ENCODE data around the gene CNOT8.

Gene CNOT8

DNA sequence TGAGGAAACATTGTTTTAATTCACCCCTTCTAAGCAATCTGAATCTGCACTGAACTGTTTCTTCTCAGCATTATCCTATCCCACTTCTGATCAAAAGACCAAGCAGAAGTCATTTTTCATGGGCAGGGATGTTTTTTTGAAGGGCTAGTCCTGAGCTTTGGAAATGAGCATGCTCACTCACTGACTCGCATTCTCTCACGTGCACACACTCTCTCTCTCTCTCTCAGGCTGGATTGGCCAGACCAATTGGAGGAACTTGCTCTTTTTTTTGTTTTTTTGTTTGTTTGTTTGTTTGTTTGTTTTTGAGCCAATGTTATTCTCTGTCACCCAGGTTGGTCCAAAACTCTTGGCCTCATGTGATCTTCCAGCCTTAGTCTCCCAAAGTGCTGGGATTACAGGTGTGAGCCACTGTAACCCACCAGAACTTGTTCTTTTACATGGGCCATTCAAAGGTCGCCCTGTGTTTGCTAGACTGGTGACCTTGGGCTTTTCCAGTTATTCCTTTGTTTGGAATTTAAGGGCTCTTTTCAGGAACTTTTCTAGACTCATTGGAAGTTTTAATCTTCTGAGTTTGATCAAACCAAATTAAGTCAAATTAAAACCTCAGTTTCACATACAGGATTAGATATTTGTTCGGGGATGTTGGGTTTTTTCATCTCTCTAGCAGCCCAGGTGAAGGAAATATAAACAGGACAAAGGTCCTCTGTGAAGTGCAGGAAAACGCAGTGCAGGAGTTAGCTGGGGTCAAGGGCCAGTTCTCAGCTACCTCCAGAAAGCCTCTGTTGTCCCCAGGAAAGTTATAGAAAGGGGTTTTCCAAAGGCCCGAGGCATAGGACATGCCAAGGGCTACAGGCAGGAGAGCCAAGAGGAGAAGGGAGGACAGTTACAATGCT is 21.2 kb upstream of the CNOT8 start:
- Histone ChIP-seq H3K79me2 (peaks cover 38% of the 10 kb centered on the region), H3K27ac (peak overlapping the region; percentile 18), H3K4me2 (ENCODE audit: low read length) (peak overlapping the region; percentile 9), H3K36me3 (ENCODE audit: control insufficient read depth, insufficient read depth, low read length) (no peaks in the 10 kb centered on the region), H2AFZ (no peak overlapping the region), H3K4me3 (ENCODE audit: low read depth, low read length) (no peak overlapping the region), H3K9me3 (ENCODE audit: control insufficient read depth, low read length) (no peaks in the 10 kb centered on the region), H3K27me3 (ENCODE audit: control insufficient read depth, insufficient read depth, low read length) (no peaks in the 10 kb centered on the region), H3K4me1 (peaks cover 38% of the 10 kb centered on the region), H3K9ac (no peak overlapping the region)
- TF ChIP-seq, protein P1, sequence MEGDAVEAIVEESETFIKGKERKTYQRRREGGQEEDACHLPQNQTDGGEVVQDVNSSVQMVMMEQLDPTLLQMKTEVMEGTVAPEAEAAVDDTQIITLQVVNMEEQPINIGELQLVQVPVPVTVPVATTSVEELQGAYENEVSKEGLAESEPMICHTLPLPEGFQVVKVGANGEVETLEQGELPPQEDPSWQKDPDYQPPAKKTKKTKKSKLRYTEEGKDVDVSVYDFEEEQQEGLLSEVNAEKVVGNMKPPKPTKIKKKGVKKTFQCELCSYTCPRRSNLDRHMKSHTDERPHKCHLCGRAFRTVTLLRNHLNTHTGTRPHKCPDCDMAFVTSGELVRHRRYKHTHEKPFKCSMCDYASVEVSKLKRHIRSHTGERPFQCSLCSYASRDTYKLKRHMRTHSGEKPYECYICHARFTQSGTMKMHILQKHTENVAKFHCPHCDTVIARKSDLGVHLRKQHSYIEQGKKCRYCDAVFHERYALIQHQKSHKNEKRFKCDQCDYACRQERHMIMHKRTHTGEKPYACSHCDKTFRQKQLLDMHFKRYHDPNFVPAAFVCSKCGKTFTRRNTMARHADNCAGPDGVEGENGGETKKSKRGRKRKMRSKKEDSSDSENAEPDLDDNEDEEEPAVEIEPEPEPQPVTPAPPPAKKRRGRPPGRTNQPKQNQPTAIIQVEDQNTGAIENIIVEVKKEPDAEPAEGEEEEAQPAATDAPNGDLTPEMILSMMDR (IDR thresholded peaks at IDR 0.05) = no peak

DNA sequence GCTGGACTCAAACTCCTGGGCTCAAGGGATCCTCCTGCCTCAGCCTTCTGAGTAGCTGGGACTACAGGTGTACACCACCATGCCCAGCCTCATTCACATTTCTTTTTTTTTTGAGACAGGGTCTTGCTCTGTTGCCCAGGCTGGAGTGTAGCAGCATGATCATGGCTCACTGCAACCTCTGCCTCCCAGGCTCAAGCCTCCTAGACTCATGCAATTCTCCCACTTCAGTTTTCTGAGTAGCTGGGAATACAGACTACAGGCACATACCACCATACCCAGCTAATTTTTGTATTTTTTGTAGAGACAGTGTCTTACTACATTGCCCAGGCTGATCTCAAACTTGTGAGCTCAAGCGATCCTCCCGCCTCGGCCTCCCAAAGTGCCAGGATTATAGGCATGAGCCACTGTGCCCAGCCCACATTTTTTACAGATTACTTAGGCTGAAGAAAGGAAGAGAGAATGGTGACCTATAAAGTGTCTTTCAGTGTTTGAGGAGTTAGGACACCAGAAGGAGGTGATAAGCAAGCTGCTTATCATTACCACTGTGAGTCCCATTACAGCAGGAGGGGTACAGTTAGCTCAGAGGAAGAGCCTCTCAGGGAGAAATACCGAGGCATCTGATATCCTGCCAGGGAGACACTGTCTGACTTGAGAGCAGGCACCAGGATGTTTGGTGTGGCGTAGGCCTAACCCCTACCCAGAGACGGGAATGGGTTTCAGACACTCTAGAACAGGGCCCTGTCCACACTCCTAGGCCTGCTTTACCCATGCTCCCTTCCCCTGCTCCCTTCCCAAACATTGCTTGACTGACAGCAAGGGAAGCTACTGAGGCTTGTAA is 17.8 kb upstream of the CNOT8 start:
- H2AFZ ChIP-seq = no peak overlapping the region
- TF ChIP-seq, protein P1 (IDR thresholded peaks at IDR 0.05) = no peak
- peak overlapping the region; percentile 87 for H3K27ac ChIP-seq

DNA sequence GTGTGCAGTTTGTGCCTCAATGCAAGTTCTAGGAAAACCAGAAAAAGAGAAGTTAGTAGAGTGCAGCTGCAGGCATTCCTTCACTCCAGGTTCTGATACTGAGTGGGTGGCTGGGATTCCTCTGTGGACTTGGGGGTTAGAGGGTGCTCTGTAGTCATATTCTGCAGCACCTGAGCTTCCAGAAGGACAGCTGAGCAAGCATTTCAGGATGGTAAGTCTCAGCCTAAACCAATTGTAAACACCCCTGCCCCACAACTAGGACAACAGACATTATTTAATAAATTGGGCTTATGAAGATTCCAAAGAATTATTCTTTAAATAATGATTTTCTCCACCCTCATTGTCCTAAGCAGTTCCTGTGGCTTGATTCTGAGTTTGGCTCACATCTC is 17.2 kb upstream of the CNOT8 start:
- Histone ChIP-seq H3K4me1 (peaks cover 41% of the 10 kb centered on the region), H2AFZ (no peak overlapping the region), H3K4me2 (ENCODE audit: low read length) (peak overlapping the region; percentile 32), H3K27me3 (ENCODE audit: control insufficient read depth, insufficient read depth, low read length) (no peaks in the 10 kb centered on the region), H3K27ac (peak overlapping the region; percentile 87), H3K9me3 (ENCODE audit: control insufficient read depth, low read length) (no peaks in the 10 kb centered on the region), H3K79me2 (peaks cover 33% of the 10 kb centered on the region), H3K36me3 (ENCODE audit: control insufficient read depth, insufficient read depth, low read length) (no peaks in the 10 kb centered on the region), H3K9ac (no peak overlapping the region), H3K4me3 (ENCODE audit: low read depth, low read length) (no peak overlapping the region)
- TF ChIP-seq, protein P1 (IDR thresholded peaks at IDR 0.05) = no peak

More for the DNA sequence above, 17.8 kb upstream of the CNOT8 start:
- Histone ChIP-seq H3K4me2 (ENCODE audit: low read length) (peak overlapping the region; percentile 32), H3K4me3 (ENCODE audit: low read depth, low read length) (no peak overlapping the region), H3K27me3 (ENCODE audit: control insufficient read depth, insufficient read depth, low read length) (no peaks in the 10 kb centered on the region), H3K9me3 (ENCODE audit: control insufficient read depth, low read length) (no peaks in the 10 kb centered on the region), H3K36me3 (ENCODE audit: control insufficient read depth, insufficient read depth, low read length) (no peaks in the 10 kb centered on the region), H3K4me1 (peaks cover 45% of the 10 kb centered on the region), H3K9ac (no peak overlapping the region), H3K79me2 (peaks cover 35% of the 10 kb centered on the region)

DNA sequence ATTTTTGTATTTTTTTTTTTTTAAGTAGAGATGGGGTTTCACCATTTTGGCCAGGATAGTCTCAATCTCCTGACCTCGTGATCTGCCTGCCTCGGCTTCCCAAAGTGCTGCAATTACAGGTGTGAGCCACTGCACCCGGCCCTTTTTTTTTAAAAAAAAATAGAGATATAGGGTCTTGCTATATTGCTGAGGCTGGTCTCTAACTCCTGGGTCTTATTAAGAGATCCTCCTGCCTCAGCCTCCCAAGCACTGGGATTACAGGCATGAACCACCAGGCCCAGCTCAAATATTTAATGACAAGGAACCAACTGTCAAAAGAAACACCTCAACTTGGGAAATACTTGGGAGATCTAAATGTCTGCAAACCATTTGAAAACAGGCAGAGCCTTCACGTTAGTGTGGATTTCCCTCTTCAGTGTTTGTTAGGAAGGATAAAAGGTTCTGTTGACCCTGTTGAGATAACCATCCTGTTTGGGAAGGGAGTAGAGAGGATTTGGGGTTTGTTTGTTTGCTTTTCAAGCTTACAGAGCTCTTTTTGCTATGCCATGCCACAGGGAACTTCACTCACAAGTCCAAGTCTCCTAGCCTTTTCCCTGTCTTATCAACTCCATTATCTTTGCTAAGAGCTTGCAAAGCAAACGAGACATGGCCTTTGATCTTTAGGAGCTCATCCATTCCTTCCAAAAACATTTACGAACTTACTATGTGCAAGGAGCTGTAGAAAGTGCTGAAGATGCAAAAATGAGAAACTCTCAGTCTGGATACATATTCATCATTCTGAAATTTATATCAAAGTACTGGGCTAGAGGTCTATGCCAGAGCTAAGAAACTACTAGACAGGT is 15.5 kb upstream of the CNOT8 start:
- Histone ChIP-seq H3K27me3 (ENCODE audit: control insufficient read depth, insufficient read depth, low read length) (no peaks in the 10 kb centered on the region), H3K36me3 (ENCODE audit: control insufficient read depth, insufficient read depth, low read length) (no peaks in the 10 kb centered on the region), H2AFZ (no peak overlapping the region), H3K4me3 (ENCODE audit: low read depth, low read length) (no peak overlapping the region), H3K9ac (no peak overlapping the region), H3K27ac (peak overlapping the region; percentile 87), H3K4me1 (peaks cover 39% of the 10 kb centered on the region), H3K4me2 (ENCODE audit: low read length) (peak overlapping the region; percentile 16), H3K79me2 (peaks cover 34% of the 10 kb centered on the region), H3K9me3 (ENCODE audit: control insufficient read depth, low read length) (no peaks in the 10 kb centered on the region)
- TF ChIP-seq, protein P1 (IDR thresholded peaks at IDR 0.05) = no peak

All from parathyroid adenoma (tissue), 2 donors.